CD14-positive monocyte (primary cell): ENCODE data around the gene NELL1. TPM values are rescaled to one million over a fixed set of nuclear protein-coding genes. Genes with fewer than 3 reads are reported as not detected.

Experiments used
- DNase-seq, 3 donors: peaks; one replicate each; pipeline ENCODE4 v3.0.0-alpha.2; 2011 to 2022
- H2AFZ ChIP-seq: 2 replicates; pipeline ENCODE4 v1.6.0; 2012; ENCODE audit warnings: mild to moderate bottlenecking, low read depth, low read length, inconsistent platforms; ENCODE audit not compliant: insufficient read depth, poor library complexity, severe bottlenecking
- H3K27ac ChIP-seq, 2 donors: 1 replicate in 1 of 2; 2 replicates in 1 of 2; pipeline ENCODE4 v1.5.1; 2012 to 2013; ENCODE audit warnings: low read length in 2 of 2, control low read depth in 1 of 2, inconsistent platforms in 1 of 2, low read depth in 1 of 2, mild to moderate bottlenecking in 1 of 2
- H3K27me3 ChIP-seq, 2 donors: one replicate each; pipeline versions ENCODE4 v1.6.0 to v1.6.1; 2011 to 2013; ENCODE audit warnings: low read length in 2 of 2; ENCODE audit not compliant: control insufficient read depth in 2 of 2, insufficient read depth in 2 of 2
- H3K36me3 ChIP-seq, 2 donors: replicated peaks in 1 of 2; 1 replicate in 1 of 2; 2 replicates in 1 of 2; pipeline versions ENCODE4 v1.5.1 to v1.6.1; 2012 to 2013; ENCODE audit warnings: low read length in 2 of 2, control low read depth in 1 of 2, inconsistent platforms in 1 of 2, mild to moderate bottlenecking in 1 of 2; ENCODE audit not compliant: insufficient read depth in 2 of 2, control insufficient read depth in 1 of 2
- H3K4me1 ChIP-seq, 2 donors: 1 replicate in 1 of 2; 2 replicates in 1 of 2; pipeline versions ENCODE4 v1.5.1 to v1.6.1; 2012 to 2013; ENCODE audit warnings: low read length in 2 of 2, control low read depth in 1 of 2, inconsistent platforms in 1 of 2, mild to moderate bottlenecking in 1 of 2, moderate library complexity in 1 of 2; ENCODE audit not compliant: insufficient read depth in 2 of 2, control insufficient read depth in 1 of 2
- H3K4me2 ChIP-seq: replicated peaks from 2 replicates; pipeline ENCODE3; 2012; ENCODE audit warnings: low read length, moderate library complexity, mild to moderate bottlenecking; ENCODE audit not compliant: poor library complexity, severe bottlenecking; ENCODE audit errors: extremely low read depth
- H3K4me3 ChIP-seq, 3 experiments: fragments of 200-600 bp in 1 of 3; sonication (generic) in 1 of 3; replicated peaks in 1 of 3; 1 replicate in 2 of 3; 2 replicates in 1 of 3; pipeline ENCODE4 v1.5.1; 2011 to 2013; ENCODE audit warnings: low read length in 3 of 3, mild to moderate bottlenecking in 3 of 3, control low read depth in 2 of 3, low read depth in 2 of 3, inconsistent platforms in 1 of 3, moderate library complexity in 1 of 3
- H3K79me2 ChIP-seq: 2 replicates; pipeline ENCODE4 v1.6.0; 2012; ENCODE audit warnings: mild to moderate bottlenecking, control low read depth, inconsistent platforms, low read length, moderate library complexity; ENCODE audit not compliant: insufficient read depth
- H3K9ac ChIP-seq: 2 replicates; pipeline ENCODE4 v1.6.0; 2017; ENCODE audit warnings: low read length, mild to moderate bottlenecking; ENCODE audit not compliant: insufficient read depth, poor library complexity, severe bottlenecking
- H3K9me3 ChIP-seq, 2 donors: replicated peaks in 1 of 2; 1 replicate in 1 of 2; 2 replicates in 1 of 2; pipeline versions ENCODE4 v1.5.1 to v1.6.1; 2012 to 2013; ENCODE audit warnings: low read length in 2 of 2, control low read depth in 1 of 2; ENCODE audit not compliant: control insufficient read depth in 1 of 2, insufficient read depth in 1 of 2
- H4K20me1 ChIP-seq: 2 replicates; pipeline ENCODE4 v1.6.0; 2012; ENCODE audit warnings: mild to moderate bottlenecking, low read length, control low read depth, moderate library complexity; ENCODE audit not compliant: insufficient read depth
- H3K27ac Mint-ChIP-seq, 7 donors: one replicate each; pipeline ENCODE4 v1.8.0; 2020; ENCODE audit warnings: mild to moderate bottlenecking in 7 of 7, mixed read lengths in 7 of 7, moderate library complexity in 6 of 7, inconsistent platforms in 2 of 7
- H3K27me3 Mint-ChIP-seq, 3 donors: one replicate each; pipeline ENCODE4 v1.8.0; 2021 to 2022; ENCODE audit warnings: low read depth in 3 of 3, mild to moderate bottlenecking in 3 of 3, mixed read lengths in 3 of 3, moderate library complexity in 3 of 3, inconsistent platforms in 1 of 3
- H3K36me3 Mint-ChIP-seq, 2 donors: one replicate each; pipeline ENCODE4 v1.8.0; 2020; ENCODE audit warnings: mixed read lengths in 2 of 2, inconsistent platforms in 1 of 2, mild to moderate bottlenecking in 1 of 2
- H3K4me1 Mint-ChIP-seq: one replicate; pipeline ENCODE4 v1.8.0; 2020; ENCODE audit warnings: mild to moderate bottlenecking, mixed read lengths
- H3K4me3 Mint-ChIP-seq, 2 donors: one replicate each; pipeline ENCODE4 v1.8.0; 2020; ENCODE audit warnings: mild to moderate bottlenecking in 2 of 2, mixed read lengths in 2 of 2, moderate library complexity in 1 of 2
- H3K9me3 Mint-ChIP-seq, 7 donors: one replicate each; pipeline ENCODE4 v1.8.0; 2020 to 2022; ENCODE audit warnings: mixed read lengths in 7 of 7, mild to moderate bottlenecking in 6 of 7, moderate library complexity in 6 of 7, inconsistent platforms in 2 of 7
- WGBS: methylation state at CpG from one replicate; pipeline ENCODE4 v1.1.5; 2013; ENCODE audit warnings: missing lambda C conversion rate; ENCODE audit not compliant: insufficient coverage; 5-methylcytosine and 5-hydroxymethylcytosine counted together
- intact Hi-C, 2 donors: fragments of 100-400 bp; cut with micrococcal nuclease; formaldehyde crosslinking; loops; one replicate each; pipeline versions ENCODE4 v1.15.0 to v1.15.1; 2023
- polyA plus RNA-seq, 3 donors: library from polyadenylated mRNA; depleted of rRNA in 1 of 3; unstranded in 2 of 3; stranded (reverse) in 1 of 3; fragments of 300-500 nt in 2 of 3; fragments of >200 nt in 1 of 3; fragmentation: Illumina TruSeq in 2 of 3; gene quantifications; 1 replicate in 2 of 3; 2 replicates in 1 of 3; pipeline ENCODE4 v1.2.3, GENCODE V29; 2012 to 2021
- TF ChIP-seq, protein P1 (sequence below): fragments of 200-600 bp; IDR thresholded peaks from one replicate; pipeline ENCODE4 v1.8.0; 2022; ENCODE audit warnings: antibody characterized with exemption, mild to moderate bottlenecking

NELL1 gene
- polyA plus RNA-seq, 3 donors = not detected

DNA sequence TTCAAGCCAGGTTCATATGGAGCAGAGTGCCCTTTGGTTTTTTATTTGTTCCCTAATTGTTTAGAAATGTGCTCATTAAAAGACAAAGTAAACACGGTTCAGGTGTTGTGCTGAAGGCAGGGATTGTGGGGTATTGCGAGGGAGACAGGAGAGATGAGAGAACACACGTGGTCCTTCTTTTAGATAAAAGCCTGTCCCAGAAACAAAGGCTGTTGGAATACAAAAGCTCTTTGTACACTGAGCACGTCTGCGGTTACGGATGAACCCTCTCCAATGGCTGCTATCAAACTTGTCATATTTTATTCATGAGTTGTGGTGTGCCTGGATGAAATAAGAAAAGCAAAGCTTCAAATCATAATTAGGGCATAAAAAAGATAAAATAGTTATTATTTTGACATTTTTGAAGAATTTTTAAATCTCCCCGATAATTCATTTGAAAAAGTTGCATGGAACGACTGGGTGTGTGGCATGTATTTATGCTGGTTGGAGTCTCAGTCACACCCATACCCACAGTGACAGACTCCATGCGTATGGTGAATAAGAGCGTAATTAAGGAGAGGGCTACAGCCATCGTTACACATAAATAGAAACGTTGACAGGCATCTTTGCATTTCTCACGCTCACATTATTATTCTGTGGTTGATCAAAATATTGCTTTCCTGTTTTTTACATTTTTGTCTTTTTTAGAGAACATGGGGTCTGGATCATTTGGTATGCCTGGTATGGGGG is 92.9 kb downstream of the NELL1 start:
- Mint-ChIP-seq H3K4me3 (no peak overlapping the region), H3K27me3 (peaks cover 0 to 2% (median 0%) of the 10 kb centered on the region in 3 donors), H3K27ac (peak overlapping the region in 1 of 7 donors; percentile 18), H3K36me3 (no peaks in the 10 kb centered on the region), H3K4me1 (no peaks in the 10 kb centered on the region), H3K9me3 (peaks cover 0 to 19% (median 5%) of the 10 kb centered on the region in 7 donors)
- Histone ChIP-seq H3K9me3 (peaks cover 0 to 8% of the 10 kb centered on the region in 2 donors), H3K27ac (no peak overlapping the region), H3K27me3 (no peaks in the 10 kb centered on the region), H3K4me2 (no peak overlapping the region), H3K79me2 (no peaks in the 10 kb centered on the region), H4K20me1 (no peaks in the 10 kb centered on the region), H3K36me3 (no peaks in the 10 kb centered on the region), H3K4me3 (no peak overlapping the region), H3K9ac (no peak overlapping the region), H3K4me1 (no peaks in the 10 kb centered on the region), H2AFZ (no peak overlapping the region)
- intact Hi-C loops = no loop called here
- DNase-seq = no peak
- WGBS = 69% methylated on average over 3 of the region's 13 CpGs
- TF ChIP-seq, protein P1, sequence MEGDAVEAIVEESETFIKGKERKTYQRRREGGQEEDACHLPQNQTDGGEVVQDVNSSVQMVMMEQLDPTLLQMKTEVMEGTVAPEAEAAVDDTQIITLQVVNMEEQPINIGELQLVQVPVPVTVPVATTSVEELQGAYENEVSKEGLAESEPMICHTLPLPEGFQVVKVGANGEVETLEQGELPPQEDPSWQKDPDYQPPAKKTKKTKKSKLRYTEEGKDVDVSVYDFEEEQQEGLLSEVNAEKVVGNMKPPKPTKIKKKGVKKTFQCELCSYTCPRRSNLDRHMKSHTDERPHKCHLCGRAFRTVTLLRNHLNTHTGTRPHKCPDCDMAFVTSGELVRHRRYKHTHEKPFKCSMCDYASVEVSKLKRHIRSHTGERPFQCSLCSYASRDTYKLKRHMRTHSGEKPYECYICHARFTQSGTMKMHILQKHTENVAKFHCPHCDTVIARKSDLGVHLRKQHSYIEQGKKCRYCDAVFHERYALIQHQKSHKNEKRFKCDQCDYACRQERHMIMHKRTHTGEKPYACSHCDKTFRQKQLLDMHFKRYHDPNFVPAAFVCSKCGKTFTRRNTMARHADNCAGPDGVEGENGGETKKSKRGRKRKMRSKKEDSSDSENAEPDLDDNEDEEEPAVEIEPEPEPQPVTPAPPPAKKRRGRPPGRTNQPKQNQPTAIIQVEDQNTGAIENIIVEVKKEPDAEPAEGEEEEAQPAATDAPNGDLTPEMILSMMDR = no peak

DNA sequence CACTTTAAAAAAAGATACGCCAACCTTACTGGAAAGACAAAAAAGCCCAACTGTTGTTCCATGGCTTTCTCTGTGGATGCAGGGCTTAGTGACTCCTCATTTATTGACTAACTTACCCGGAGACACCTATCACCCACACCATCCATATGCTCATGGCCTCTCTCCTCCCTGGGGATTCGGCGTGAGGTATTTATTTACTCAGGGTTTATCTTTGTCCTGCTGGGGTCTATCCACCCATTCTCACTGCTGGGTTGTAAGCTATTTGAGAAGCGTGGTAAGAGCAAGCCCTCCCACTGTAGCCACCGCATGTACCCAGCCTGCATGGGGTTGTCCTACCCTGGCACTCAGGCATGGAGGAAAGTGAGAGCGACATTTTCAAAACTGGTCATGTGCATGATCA is 93.6 kb downstream of the NELL1 start:
- Histone ChIP-seq H2AFZ (no peak overlapping the region), H3K9ac (no peak overlapping the region), H3K27ac (no peak overlapping the region), H3K36me3 (no peaks in the 10 kb centered on the region), H3K4me3 (no peak overlapping the region), H3K4me1 (no peaks in the 10 kb centered on the region), H4K20me1 (no peaks in the 10 kb centered on the region), H3K27me3 (no peaks in the 10 kb centered on the region), H3K9me3 (peaks cover 0 to 8% of the 10 kb centered on the region in 2 donors), H3K4me2 (no peak overlapping the region), H3K79me2 (no peaks in the 10 kb centered on the region)
- no peak for DNase-seq
- Mint-ChIP-seq H3K27me3 (peaks cover 0 to 2% (median 0%) of the 10 kb centered on the region in 3 donors), H3K4me3 (no peak overlapping the region), H3K36me3 (no peaks in the 10 kb centered on the region), H3K27ac (peak overlapping the region in 1 of 7 donors; percentile 5), H3K9me3 (peaks cover 0 to 15% (median 6%) of the 10 kb centered on the region in 7 donors), H3K4me1 (no peaks in the 10 kb centered on the region)
- 58% methylated on average over 2 of the region's 7 CpGs for WGBS
- TF ChIP-seq, protein P1 = no peak
- intact Hi-C loops = no loop called here
